ENCODE measurements around the gene COL23A1.
"Not testable (repeated sequence)": the region's sequence is repeated elsewhere in the genome, so short reads cannot be mapped to it uniquely, and the experiment has no call there.

Gene COL23A1

DNA sequence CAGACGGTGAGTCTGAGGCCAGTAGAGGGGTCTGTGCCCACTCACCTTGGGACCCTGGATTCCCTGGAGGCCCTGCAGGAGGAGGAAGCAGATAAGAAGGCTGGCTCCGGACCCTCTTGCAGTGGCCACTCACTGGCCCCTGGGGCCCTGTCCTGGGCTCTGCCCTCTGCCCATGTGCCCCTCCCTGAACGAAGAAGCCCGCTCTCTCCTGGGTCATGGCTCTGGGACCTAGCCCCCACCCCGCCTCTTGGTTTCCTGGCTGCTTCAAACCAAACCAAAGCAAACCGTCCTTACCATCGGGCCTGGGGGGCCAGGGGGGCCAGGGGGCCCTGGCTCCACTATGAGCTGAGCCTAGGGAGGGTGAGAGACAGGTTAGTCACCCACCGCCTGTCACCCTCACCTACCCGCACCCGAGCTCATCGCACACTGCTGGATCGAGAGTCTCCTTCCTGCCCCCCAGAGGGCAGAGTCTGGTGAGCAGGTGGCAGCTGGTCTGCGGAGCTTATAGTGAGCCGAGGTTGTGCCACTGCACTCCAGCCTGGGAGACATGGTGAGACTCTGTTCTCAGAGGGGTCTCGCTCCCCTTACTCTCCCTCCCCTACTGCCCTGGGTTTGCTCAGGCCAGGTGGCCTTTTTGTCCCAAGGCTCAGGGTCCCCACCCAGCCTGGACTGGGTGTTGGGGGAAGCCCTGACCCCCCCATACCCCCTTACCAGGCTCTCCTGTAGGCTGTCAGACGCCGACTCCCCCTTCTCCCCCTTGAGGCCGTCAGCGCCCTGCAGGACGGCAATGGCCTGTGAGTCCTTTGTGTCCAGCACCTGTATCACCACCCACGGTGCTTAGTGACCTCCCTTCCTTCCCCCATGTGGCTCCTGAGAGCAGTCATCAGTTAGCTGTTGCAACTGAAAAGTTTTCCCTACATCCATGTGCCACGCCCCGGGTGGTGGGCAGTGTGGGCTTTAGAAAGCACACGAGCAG lies 342.4 kb downstream of the COL23A1 start:
- DNase-seq: no peak

- no peak for DNase-seq
Observed at GRCh38 chr5:178246624-178247279, 343.4 kb downstream of the COL23A1 start.

DNA sequence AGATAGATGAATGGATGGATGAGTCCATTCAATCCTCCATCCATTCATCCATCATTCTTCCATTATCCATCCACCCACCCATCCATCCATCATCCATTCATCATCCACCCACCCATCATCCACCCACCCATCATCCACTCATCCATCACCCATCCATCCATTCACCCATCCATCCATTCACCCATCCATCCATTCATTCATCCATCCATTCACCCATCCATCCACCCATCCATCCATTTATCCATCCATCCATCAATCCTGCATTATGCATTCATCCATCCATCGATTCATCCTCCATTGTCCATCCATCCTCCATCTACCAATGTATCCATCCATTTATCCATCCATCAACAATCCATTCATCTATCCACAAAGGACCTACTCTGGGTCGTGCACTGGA lies 344.8 kb downstream of the COL23A1 start:
- DNase-seq: no peak

GRCh38 chr5:178244576-178244975 lies 345.6 kb downstream of the COL23A1 start:
- no peak for DNase-seq

- DNase-seq: no peak
Observed at GRCh38 chr5:178242416-178242815, 347.8 kb downstream of the COL23A1 start.

DNA sequence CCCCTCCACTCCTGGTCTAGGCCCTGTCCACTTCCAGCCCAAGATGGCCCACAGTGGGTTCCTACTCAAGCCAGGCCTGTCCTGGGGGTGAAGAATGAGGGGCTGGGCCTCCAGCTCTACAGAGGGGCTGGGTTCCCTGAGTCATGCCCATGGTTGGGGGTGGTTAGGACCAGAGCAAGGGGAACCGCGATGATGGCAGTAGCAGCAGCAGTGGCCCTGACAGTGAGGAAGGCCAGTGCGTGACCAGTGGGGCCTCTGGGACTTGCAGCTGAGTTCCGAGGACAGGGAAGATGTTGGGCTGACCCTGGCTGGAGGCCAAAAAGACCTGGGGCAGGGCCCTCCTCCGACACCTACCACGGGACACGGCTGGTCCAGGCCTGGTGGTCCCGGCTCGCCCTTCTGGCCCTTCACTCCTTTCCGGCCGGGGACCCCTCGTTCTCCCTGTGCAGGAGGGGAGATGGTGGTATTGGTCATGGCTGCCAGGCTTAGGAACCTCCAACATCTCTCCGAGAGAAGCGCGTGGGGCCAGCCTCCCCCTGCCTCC lies 348.4 kb downstream of the COL23A1 start:
- DNase-seq: no peak

DNA sequence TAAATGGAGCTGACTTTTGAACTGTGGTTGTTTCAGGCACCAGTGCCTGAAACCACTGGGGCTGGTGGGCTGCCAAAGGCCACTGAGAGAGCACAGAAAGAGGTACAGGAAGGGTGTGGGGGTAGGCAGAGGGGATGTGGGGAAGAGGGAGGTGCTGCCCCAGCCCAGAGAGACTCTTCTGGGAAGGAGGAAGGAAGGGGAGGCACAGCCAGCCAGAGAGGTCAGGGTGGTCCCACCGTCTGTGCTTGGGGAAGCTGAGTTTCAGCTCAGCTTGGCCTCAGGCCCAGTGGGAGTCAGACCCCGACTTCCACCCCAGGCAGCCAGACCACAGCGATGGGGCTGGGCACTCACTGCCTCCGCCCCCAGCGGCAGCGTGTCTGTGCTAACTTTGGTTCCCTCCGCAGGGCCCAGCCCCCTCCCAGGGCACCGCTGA lies 348.9 kb downstream of the COL23A1 start:
- no peak for DNase-seq

DNA sequence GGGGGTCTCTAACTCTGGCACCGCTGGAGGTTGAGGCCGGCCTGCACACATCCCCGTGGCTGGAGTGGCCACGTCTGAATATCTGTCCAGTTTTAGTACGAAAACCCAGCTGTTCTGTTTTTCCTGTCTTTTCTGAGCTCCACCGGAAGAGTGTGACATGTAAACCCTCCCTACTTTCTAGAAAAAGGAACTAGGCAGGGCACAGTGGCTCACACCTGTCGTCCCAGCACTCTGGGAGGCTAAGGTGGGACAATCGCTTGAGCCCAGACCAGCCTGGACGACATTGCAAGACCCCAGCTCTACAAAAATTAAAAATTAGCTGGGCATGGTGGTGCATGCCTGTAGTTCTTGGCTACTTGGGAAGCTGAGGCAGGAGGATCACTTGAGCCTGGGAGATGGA lies 349.4 kb downstream of the COL23A1 start:
- no peak for DNase-seq

DNA sequence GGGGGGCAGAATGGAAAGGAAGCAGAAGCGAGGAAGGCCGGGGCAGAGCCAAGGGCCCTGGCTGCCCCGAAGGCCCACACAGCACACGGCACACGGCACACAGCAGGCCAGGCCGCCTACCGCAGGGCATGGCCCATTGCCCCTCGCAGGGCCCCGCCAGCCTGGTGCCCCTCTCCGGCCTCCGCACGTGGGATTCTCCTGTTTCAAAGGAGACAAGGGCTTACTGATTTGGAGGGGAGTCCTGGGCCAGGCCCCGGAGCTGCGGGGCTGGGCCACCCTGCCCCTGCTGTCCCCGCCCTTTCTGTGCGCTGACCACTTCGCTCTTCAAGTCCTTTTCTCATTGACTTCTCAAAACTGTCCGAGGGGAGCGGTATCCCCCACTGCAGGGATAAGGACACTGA lies 349.9 kb downstream of the COL23A1 start:
- no peak for DNase-seq

- not testable (repeated sequence) for DNase-seq
Observed at GRCh38 chr5:178239626-178240301, 350.4 kb downstream of the COL23A1 start.

DNA sequence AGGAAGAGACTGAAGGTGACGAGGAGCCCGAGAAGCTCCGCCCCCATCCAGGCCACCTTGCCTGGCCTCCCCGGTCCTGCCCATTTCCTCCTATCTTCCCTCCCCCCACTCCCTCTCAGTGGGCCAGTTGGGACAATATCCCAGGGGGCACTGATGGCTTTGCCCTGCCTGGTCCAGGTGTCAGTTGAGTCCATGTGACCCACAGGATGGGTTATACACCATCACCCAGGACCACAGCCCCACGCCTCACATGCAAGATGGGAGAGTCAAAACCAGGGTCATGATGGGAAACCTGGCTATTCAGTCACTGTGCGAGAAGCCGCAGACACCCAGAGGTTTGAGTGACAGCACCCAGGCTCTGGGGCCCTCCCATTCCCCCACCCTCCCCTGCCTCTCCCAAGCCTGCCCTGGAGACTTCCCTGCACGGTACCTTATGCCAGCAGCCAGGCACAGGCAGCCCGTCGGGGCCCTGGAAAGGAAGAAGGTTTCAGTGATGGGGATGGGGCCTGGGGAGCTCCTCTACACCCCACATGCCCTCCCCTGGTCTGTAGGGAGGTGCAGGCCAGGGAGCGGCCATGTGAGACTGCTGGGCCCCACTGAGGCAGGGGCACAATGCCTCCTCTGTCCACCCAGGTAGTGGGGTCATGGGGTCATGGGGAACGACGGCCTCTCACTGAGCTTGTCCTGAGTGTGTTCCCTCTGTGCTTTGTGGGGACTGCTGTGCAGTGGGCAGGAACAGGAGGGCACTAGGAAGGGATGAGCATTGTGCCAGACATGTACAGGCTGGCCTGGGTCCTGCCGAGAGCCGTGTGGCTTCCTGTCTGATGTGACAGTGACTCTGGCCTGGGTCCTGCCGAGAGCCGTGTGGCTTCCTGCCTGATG lies 351.2 kb downstream of the COL23A1 start:
- DNase-seq: no peak

GRCh38 chr5:178238313-178238635 lies 351.9 kb downstream of the COL23A1 start:
- no peak for DNase-seq

GRCh38 chr5:178237431-178238312 lies 352.5 kb downstream of the COL23A1 start:
- DNase-seq: no peak

- DNase-seq: no peak
Observed at GRCh38 chr5:178236679-178237078, 353.5 kb downstream of the COL23A1 start.

DNA sequence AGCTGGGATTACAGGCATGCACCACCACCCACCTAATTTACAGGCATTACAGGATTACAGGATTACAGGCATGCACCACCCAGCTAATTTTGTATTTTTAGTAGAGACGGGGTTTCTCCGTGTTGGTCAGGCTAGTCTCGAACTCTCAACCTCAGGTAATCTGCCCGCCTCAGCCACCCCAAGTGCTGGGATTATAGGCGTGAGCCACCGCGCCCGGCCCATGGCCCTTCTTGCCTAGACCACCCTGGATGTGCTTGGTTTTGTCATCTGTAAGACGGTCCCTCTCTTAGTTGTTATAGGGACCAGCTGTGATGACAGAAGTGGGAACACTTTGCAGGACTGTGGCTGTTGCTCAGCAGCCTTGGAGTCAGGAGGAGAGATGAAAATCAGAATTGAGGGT lies 354.1 kb downstream of the COL23A1 start:
- no peak for DNase-seq

- DNase-seq: no peak
Observed at GRCh38 chr5:178235588-178235974, 354.6 kb downstream of the COL23A1 start.

GRCh38 chr5:178234750-178235587 lies 355.2 kb downstream of the COL23A1 start:
- DNase-seq: peak; percentile 30

DNA sequence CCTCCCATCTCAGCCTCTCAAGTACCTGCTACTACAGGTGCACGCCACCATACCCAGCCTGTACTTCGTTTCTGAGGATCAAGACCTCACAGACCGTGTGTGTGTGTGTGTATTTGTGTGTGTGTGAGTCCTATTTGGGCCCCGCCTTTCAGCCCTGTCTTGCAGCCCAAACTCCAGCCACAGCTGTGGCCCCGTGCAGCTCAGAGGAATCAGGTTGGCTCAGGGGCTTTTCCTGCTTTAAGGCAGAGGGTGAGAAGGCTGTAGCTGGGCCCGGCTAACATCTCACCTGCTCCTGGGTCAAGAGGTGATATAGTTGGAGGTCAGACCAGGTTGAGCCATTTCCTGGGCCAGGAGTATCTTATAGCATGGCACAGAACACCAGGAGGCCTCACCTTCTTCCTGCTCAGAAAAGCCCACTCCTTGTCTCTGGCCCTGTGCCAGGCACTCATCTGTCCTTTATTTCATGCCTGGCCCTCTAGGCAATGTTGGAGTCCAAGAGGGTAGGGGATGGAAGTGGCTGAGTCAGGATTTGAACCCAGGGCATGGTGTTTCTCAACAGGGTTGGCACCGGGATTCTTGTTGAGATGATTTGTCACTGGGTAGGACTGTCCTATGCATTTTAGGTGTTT lies 356.0 kb downstream of the COL23A1 start:
- DNase-seq: no peak

DNA sequence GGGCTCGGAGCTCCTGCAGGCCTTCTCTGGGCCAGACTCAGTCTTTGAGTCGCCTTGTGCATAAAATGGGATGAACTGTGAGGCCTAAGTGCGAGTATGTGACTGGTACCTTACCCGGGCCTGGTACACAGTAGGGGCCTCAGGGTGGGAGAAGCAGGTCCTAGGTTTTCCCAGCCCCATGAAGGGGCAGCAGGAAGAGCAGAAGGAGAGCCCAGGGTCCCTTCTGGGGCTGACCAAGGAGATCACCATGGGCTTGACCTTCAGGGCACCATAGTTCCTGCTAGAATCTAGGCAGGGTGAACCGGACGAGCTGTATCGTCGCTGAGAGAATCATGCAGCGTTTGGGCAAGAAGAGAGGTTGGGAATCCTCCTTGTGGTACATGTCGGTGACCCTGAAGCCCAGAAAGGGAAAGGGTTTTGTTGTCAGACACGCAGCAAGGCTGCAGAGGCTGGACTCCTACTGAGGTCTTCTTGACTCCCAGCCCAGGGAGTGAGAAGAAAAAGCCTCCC lies 357.2 kb downstream of the COL23A1 start:
- DNase-seq: no peak

Measured in COR-L47 (cell line).